ENCODE results near the gene PLPPR5. TPM values are rescaled to one million over a fixed set of nuclear protein-coding genes. Genes with fewer than 3 reads are reported as not detected.

Gene PLPPR5
- total RNA-seq, 6 donors from 2014 or later, result 0.33 TPM; not detected in 5

DNA sequence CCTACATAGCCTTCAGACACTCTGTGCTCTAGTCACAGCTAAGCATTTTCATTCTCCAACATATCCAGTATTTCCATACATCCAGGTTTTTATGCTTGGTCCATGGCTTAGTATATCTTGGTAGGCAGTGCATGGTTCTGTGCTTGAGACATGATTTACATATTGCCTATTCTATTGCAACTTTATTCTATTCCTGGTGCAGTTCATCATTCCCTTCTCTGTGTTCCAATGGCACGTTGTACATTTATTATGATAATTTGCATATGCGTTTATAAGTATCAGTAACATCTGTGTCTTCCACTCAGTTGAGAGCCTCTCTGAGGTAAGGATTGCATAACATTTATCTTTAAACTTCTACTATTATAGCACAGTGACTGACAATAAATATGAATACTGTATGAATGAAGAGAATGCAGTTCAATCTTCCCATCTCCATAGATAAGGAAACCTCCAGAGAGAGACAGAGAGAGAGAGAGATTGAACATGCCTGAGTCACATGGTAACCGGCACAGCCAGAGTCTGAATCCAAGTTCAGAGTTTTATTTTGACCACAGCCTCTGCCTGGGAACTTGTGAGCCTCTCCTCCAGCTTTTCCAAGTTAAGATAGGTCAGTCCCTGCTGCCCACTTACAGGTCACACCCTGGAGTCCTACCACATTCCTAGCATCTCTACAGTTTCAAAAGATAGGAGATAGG lies 41.5 kb downstream of the PLPPR5 start:
- no peaks in the 10 kb centered on the region for H3K9me3 ChIP-seq
- DNase-seq, result no peak
- H3K27me3 ChIP-seq, result no peaks in the 10 kb centered on the region
- no peaks in the 10 kb centered on the region for H3K4me1 ChIP-seq
- H3K36me3 ChIP-seq, result no peaks in the 10 kb centered on the region
- H3K27ac ChIP-seq, result no peak overlapping the region
- ATAC-seq (ENCODE audit: low FRiP score in 2 of 2), result no peak
- TF ChIP-seq POLR2A (IDR thresholded peaks at IDR 0.05), result no peak
- H3K4me3 ChIP-seq, result no peak overlapping the region
- WGBS, 2 donors, result 74 to 80% methylated on average over 3 of the region's 3 CpGs

DNA sequence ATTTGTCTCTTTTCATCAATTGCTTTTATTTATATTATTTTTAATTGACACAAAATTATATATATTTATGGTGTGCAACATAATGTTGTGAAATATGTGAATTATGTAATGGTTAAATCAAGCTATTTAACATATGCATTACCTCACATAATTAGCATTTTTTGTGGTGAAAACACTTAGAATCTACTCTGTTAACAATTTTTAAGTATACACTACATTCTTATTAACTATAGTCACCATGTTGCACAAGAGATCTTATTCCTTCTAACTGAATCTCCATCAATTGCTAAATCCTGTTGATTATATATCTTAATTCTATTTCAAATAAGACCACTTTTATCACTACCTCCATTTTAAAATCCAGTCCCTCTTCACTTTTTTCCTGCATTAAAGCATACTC lies 42.5 kb downstream of the PLPPR5 start:
- H3K36me3 ChIP-seq, result no peaks in the 10 kb centered on the region
- DNase-seq (no peak), ATAC-seq (ENCODE audit: low FRiP score in 2 of 2) (no peak)
- H3K27me3 ChIP-seq, result no peaks in the 10 kb centered on the region
- H3K4me1 ChIP-seq, result no peaks in the 10 kb centered on the region
- no peaks in the 10 kb centered on the region for H3K9me3 ChIP-seq
- H3K27ac ChIP-seq, result no peak overlapping the region
- TF ChIP-seq, protein P1, sequence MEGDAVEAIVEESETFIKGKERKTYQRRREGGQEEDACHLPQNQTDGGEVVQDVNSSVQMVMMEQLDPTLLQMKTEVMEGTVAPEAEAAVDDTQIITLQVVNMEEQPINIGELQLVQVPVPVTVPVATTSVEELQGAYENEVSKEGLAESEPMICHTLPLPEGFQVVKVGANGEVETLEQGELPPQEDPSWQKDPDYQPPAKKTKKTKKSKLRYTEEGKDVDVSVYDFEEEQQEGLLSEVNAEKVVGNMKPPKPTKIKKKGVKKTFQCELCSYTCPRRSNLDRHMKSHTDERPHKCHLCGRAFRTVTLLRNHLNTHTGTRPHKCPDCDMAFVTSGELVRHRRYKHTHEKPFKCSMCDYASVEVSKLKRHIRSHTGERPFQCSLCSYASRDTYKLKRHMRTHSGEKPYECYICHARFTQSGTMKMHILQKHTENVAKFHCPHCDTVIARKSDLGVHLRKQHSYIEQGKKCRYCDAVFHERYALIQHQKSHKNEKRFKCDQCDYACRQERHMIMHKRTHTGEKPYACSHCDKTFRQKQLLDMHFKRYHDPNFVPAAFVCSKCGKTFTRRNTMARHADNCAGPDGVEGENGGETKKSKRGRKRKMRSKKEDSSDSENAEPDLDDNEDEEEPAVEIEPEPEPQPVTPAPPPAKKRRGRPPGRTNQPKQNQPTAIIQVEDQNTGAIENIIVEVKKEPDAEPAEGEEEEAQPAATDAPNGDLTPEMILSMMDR (IDR thresholded peaks at IDR 0.05), result no peak
- TF ChIP-seq POLR2A (IDR thresholded peaks at IDR 0.05), result no peak
- no peak for TF ChIP-seq POLR2AphosphoS5 (IDR thresholded peaks at IDR 0.05)
- TF ChIP-seq EP300 (IDR thresholded peaks at IDR 0.05), result no peak
- H3K4me3 ChIP-seq, result no peak overlapping the region

DNA sequence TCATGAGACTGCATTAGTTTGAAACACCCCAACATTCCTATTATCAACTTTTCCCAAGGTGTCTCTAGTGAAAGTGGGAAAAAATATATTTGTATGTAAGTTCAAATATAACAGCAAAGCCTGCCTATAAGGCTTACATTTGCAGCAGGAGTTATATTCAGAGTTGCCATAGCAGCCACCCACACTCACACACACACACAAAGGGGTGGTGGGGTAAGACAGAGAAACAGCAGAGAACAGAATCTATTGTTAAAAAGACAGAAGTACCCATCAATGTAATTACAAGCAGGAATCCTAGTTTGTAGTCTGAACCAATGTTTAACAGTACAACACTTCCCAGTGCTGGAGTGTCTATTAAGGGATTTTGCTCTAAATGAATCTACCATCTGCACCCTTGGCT lies 55.0 kb downstream of the PLPPR5 start:
- no peak for DNase-seq
- TF ChIP-seq POLR2AphosphoS5 (IDR thresholded peaks at IDR 0.05) (no peak), EP300 (IDR thresholded peaks at IDR 0.05) (no peak), POLR2A (IDR thresholded peaks at IDR 0.05) (no peak)
- TF ChIP-seq, protein P1 (IDR thresholded peaks at IDR 0.05), result no peak
- Histone ChIP-seq H3K27ac (no peak overlapping the region), H3K9me3 (no peaks in the 10 kb centered on the region), H3K36me3 (no peaks in the 10 kb centered on the region), H3K4me3 (no peak overlapping the region), H3K27me3 (no peaks in the 10 kb centered on the region), H3K4me1 (no peaks in the 10 kb centered on the region)
- ATAC-seq (ENCODE audit: low FRiP score in 2 of 2), result no peak

DNA sequence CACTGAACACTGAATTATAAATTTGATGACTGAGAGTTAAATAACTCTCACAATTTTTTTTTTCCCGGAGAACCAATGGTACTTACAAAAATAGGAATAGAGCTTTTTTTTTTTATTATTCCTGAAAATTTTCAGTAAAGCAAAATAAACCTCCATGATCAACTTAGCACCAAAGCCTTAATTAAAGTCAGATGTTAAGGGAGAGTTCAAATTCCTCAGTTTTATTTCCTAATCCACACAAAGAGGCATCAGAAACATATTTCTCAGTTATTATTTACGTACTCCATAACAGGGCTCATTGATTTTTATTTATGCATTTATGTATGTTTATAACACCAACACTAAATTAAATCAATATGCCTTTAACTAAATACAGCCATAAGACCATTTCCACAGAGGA lies 55.5 kb downstream of the PLPPR5 start:
- no peaks in the 10 kb centered on the region for H3K27me3 ChIP-seq
- ATAC-seq (ENCODE audit: low FRiP score in 2 of 2), result no peak

DNA sequence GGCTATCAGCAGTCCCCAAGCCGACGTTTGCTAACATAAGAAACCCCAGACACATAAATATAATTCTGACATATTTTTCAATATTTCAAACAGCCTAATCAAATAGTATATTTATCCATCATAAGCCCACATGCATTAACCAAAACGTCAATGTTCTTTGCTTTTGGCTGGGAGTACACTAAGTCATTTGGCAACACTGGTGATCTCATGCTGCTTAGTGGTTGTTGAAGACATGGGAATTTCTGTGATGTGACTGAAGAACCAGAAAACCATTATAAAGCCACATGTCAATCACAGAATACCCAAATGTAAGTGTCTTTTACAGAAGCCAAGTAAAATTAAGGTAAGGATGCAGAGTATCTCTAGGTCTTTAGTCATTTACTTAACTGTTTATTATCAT lies 57.6 kb downstream of the PLPPR5 start:
- H3K36me3 ChIP-seq, result no peaks in the 10 kb centered on the region
- H3K27ac ChIP-seq, result no peak overlapping the region
- TF ChIP-seq POLR2A (IDR thresholded peaks at IDR 0.05), result no peak
- TF ChIP-seq EP300 (IDR thresholded peaks at IDR 0.05), result no peak
- TF ChIP-seq, protein P1 (IDR thresholded peaks at IDR 0.05), result no peak
- no peak for TF ChIP-seq POLR2AphosphoS5 (IDR thresholded peaks at IDR 0.05)
- DNase-seq, result no peak
- no peaks in the 10 kb centered on the region for H3K9me3 ChIP-seq
- no peak overlapping the region for H3K4me3 ChIP-seq
- no peaks in the 10 kb centered on the region for H3K4me1 ChIP-seq
- no peaks in the 10 kb centered on the region for H3K27me3 ChIP-seq
- ATAC-seq (ENCODE audit: low FRiP score in 2 of 2), result no peak
- 79 to 81% methylated on average over 3 of the region's 3 CpGs for WGBS, 2 donors

More for the DNA sequence above, 55.5 kb downstream of the PLPPR5 start:
- Histone ChIP-seq H3K27ac (no peak overlapping the region), H3K36me3 (no peaks in the 10 kb centered on the region), H3K4me1 (no peaks in the 10 kb centered on the region), H3K4me3 (no peak overlapping the region), H3K9me3 (no peaks in the 10 kb centered on the region)
- TF ChIP-seq EP300 (IDR thresholded peaks at IDR 0.05) (no peak), POLR2A (IDR thresholded peaks at IDR 0.05) (no peak), POLR2AphosphoS5 (IDR thresholded peaks at IDR 0.05) (no peak)
- TF ChIP-seq, protein P1 (IDR thresholded peaks at IDR 0.05), result no peak
- 39 to 86% methylated on average over 2 of the region's 2 CpGs for whole genome bisulfite sequencing, 2 donors
- no peak for DNase-seq

All from upper lobe of left lung (tissue), 6 donors.